Fibroblast of lung (primary cell): ENCODE results near the gene A3GALT2. TPM values are rescaled to one million over a fixed set of nuclear protein-coding genes. Genes with fewer than 3 reads are reported as not detected.

Source experiments
- DNase-seq, 2 donors: peaks; one replicate each; pipeline versions ENCODE4 v3.0.0 to v3.0.0-alpha.2; 2010; ENCODE audit warnings: low read depth in 2 of 2
- H2AFZ ChIP-seq: 2 replicates; pipeline ENCODE4 v1.5.1; 2012; ENCODE audit warnings: low read length, control low read depth, inconsistent platforms
- H3K27ac ChIP-seq: 2 replicates; pipeline ENCODE4 v1.5.1; 2011; ENCODE audit warnings: low read length, control low read depth; ENCODE audit not compliant: insufficient read depth
- H3K27me3 ChIP-seq: 2 replicates; pipeline ENCODE4 v1.5.1; 2011; ENCODE audit warnings: mild to moderate bottlenecking, low read length; ENCODE audit not compliant: control insufficient read depth, insufficient read depth
- H3K36me3 ChIP-seq: 2 replicates; pipeline ENCODE4 v1.5.1; 2011; ENCODE audit warnings: low read length; ENCODE audit not compliant: control insufficient read depth, insufficient read depth
- H3K4me1 ChIP-seq: 2 replicates; pipeline ENCODE4 v1.5.1; 2011; ENCODE audit warnings: low read length; ENCODE audit not compliant: control insufficient read depth, insufficient read depth; ENCODE audit errors: extremely low read depth
- H3K4me2 ChIP-seq: 2 replicates; pipeline ENCODE4 v1.5.1; 2011; ENCODE audit warnings: low read length, control low read depth; ENCODE audit not compliant: insufficient read depth; ENCODE audit errors: extremely low read depth
- H3K4me3 ChIP-seq, 4 experiments: fragments of 200-600 bp in 1 of 4; sonication (generic) in 1 of 4; replicated peaks in 1 of 4; 2 replicates each; pipeline ENCODE4 v1.5.1; 2011 to 2016; ENCODE audit warnings: low read length in 4 of 4, low read depth in 3 of 4, mild to moderate bottlenecking in 3 of 4, control low read depth in 2 of 4, inconsistent platforms in 1 of 4, mixed read lengths in 1 of 4; ENCODE audit not compliant: insufficient read depth in 1 of 4; ENCODE audit errors: control extremely low read depth in 1 of 4
- H3K79me2 ChIP-seq: 2 replicates; pipeline ENCODE4 v1.5.1; 2012; ENCODE audit warnings: mild to moderate bottlenecking, low read length, inconsistent platforms; ENCODE audit not compliant: control insufficient read depth, insufficient read depth
- H3K9ac ChIP-seq: 2 replicates; pipeline ENCODE4 v1.5.1; 2011; ENCODE audit warnings: mild to moderate bottlenecking, low read length, control low read depth; ENCODE audit not compliant: insufficient read depth
- H3K9me3 ChIP-seq: 2 replicates; pipeline ENCODE4 v1.5.1; 2012; ENCODE audit warnings: low read depth, low read length; ENCODE audit not compliant: control insufficient read depth, insufficient read depth
- H4K20me1 ChIP-seq: 2 replicates; pipeline ENCODE4 v1.5.1; 2011; ENCODE audit warnings: low read length; ENCODE audit not compliant: control insufficient read depth, insufficient read depth; ENCODE audit errors: extremely low read depth
- EZH2 ChIP-seq: IDR thresholded peaks from 2 replicates; pipeline ENCODE4 v1.5.1; 2012; ENCODE audit warnings: low read length, control low read depth, mild to moderate bottlenecking; ENCODE audit errors: missing control alignments
- polyA plus RNA-seq, 2 donors: library from polyadenylated mRNA; depleted of rRNA in 1 of 2; stranded (reverse) in 1 of 2; unstranded in 1 of 2; fragments of >200 nt; gene quantifications; 2 replicates each; pipeline ENCODE4 v1.2.1, GENCODE V29; 2011 to 2012; ENCODE audit warnings: missing spikeins in 1 of 2
- total RNA-seq: library from RNA; depleted of rRNA; stranded (reverse); fragments of >200 nt; gene quantifications from 2 replicates; pipeline ENCODE4 v1.2.1, GENCODE V29; 2014
- TF ChIP-seq, protein P1 (sequence below), 2 donors: IDR thresholded peaks in 1 of 2; conservative IDR thresholded peaks in 1 of 2; 1 replicate in 1 of 2; 2 replicates in 1 of 2; pipeline ENCODE4 v1.5.1; 2011 to 2012; ENCODE audit warnings: low read length in 2 of 2, control low read depth in 1 of 2, inconsistent platforms in 1 of 2, low read depth in 1 of 2, mild to moderate bottlenecking in 1 of 2

A3GALT2 gene
- total and polyA plus RNA-seq, 2 donors (not counting 1 experiment from before 2014, with no cell fraction given): not detected

DNA sequence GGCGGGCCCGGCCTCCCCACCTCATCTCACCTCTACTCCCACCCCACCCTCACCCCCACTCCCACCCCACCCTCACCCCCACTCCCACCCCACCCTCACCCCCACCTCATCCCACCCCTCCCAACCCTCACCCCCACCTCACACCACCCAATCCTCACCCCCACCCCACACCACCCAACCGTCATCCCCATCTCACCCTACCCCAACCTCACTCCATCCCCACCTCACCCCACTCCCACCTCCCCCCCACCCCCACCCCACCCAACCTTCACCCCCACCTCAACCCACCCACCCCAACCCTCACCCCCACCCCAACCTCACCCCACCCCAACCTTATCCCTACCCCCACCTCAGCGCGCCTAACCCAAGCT, 13.4 kb downstream of the A3GALT2 start:
- Histone ChIP-seq H3K27ac (no peak overlapping the region), H3K9ac (no peak overlapping the region), H3K9me3 (no peaks in the 10 kb centered on the region), H3K4me1 (no peaks in the 10 kb centered on the region), H3K36me3 (no peaks in the 10 kb centered on the region), H3K79me2 (no peaks in the 10 kb centered on the region), H3K4me2 (no peak overlapping the region), H4K20me1 (no peaks in the 10 kb centered on the region), H2AFZ (no peak overlapping the region), H3K27me3 (peaks cover 3% of the 10 kb centered on the region), H3K4me3 (no peak overlapping the region)
- no peak for DNase-seq
- TF ChIP-seq, protein P1, sequence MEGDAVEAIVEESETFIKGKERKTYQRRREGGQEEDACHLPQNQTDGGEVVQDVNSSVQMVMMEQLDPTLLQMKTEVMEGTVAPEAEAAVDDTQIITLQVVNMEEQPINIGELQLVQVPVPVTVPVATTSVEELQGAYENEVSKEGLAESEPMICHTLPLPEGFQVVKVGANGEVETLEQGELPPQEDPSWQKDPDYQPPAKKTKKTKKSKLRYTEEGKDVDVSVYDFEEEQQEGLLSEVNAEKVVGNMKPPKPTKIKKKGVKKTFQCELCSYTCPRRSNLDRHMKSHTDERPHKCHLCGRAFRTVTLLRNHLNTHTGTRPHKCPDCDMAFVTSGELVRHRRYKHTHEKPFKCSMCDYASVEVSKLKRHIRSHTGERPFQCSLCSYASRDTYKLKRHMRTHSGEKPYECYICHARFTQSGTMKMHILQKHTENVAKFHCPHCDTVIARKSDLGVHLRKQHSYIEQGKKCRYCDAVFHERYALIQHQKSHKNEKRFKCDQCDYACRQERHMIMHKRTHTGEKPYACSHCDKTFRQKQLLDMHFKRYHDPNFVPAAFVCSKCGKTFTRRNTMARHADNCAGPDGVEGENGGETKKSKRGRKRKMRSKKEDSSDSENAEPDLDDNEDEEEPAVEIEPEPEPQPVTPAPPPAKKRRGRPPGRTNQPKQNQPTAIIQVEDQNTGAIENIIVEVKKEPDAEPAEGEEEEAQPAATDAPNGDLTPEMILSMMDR (conservative IDR thresholded peaks at IDR 0.05 in 1 of 2, IDR thresholded peaks at IDR 0.05 in 1 of 2; ENCODE audit: low read depth in 1 of 2, low read length in 2 of 2): no peak

DNA sequence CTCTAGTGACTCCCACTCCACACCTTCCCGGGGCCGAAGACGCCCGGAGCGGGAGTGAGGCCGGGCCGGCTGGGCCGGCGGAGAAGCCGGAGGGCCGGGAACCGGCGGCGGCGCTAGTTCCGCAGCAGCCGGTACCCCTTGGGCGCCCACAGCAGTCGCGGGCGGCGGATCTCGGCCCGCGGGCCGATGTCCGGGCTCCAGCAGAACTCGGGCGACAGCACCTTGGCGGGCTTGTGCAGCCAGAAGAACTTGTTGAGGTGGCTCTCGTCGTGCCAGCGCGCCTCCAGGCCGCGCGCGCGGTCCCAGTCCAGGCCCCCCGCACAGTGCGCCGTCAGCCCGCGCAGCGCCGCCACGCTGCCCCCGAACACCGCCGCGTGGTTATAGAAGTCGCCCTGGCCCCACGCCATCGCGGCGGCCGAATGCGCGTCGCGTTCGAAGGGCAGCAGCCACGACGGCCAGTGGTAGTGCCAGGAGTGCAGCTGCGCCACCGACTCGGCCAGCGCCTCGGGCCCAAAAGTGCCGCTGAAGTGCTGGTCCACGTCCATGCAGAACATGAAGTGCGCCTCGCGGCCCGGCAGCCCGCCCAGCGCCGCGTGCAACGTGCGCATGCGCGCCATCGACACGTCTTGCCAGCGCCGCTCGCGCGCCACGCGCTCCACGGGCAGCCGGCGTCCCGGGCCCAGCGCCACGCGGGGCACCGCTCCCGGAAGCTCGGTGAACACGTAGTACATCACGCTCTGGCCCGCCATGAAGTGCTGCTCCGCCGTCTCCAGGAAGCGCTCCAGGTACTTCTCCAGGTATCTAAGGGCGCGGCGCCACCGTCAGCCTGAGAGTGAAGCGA, 14.0 kb downstream of the A3GALT2 start:
- H2AFZ ChIP-seq: peak overlapping the region; percentile 49
- TF ChIP-seq EZH2: no peak
- TF ChIP-seq, protein P1 (conservative IDR thresholded peaks at IDR 0.05 in 1 of 2, IDR thresholded peaks at IDR 0.05 in 1 of 2; ENCODE audit: low read depth in 1 of 2, low read length in 2 of 2): no peak
- no peak overlapping the region for H3K27ac ChIP-seq
- H4K20me1 ChIP-seq: no peaks in the 10 kb centered on the region
- no peaks in the 10 kb centered on the region for H3K4me1 ChIP-seq
- no peaks in the 10 kb centered on the region for H3K9me3 ChIP-seq
- H3K9ac ChIP-seq: no peak overlapping the region
- peaks cover 3% of the 10 kb centered on the region for H3K27me3 ChIP-seq
- DNase-seq: peak in 1 of 2 donors; percentile 25
- H3K79me2 ChIP-seq: no peaks in the 10 kb centered on the region
- no peak overlapping the region for H3K4me3 ChIP-seq
- no peaks in the 10 kb centered on the region for H3K36me3 ChIP-seq
- peak overlapping the region; percentile 51 for H3K4me2 ChIP-seq

DNA sequence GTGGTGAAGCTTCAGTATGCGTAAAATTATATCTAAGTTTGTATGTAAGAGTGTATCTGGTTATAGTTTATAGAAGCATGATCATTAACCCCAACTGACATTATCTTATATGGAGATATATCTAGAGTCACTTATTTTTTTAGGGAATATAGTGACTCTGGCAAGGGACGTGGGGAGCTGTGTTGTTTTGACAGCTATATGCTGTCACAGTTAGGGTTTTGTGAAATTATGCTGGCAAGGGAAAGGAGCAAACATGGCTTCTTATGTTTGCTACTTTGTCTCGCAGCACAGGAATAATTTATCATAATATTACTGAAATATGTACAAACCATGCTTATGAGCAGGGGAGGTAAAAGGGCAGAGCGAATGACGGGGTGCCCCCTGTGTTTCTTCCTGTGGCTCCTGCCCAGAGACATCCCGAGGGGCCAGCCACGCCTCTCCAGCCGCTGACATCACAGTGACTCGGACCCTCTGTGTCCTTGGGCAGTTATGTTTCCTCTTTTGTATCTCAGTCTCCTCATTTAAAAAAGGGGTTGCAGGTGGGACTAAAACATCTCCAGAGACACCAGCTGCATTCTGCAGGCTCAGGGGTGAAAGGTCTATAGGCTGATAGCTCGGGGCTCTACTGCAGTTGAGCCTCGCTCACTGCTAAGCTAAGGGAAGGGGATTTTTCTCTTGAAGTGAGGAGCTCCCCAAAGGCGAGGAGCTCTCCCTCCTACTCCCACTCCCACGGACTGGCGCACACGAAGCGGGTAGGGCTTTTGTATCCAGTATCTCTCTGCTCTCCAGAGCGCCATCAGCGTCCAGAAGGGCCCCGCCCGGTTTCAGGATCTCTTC, 14.9 kb downstream of the A3GALT2 start:
- Histone ChIP-seq H4K20me1 (no peaks in the 10 kb centered on the region), H3K4me2 (no peak overlapping the region), H3K9me3 (no peaks in the 10 kb centered on the region), H3K79me2 (no peaks in the 10 kb centered on the region), H3K9ac (no peak overlapping the region), H2AFZ (no peak overlapping the region), H3K27me3 (no peaks in the 10 kb centered on the region), H3K4me1 (peaks cover 1% of the 10 kb centered on the region), H3K36me3 (no peaks in the 10 kb centered on the region), H3K4me3 (no peak overlapping the region), H3K27ac (no peak overlapping the region)
- TF ChIP-seq EZH2: no peak
- TF ChIP-seq, protein P1 (conservative IDR thresholded peaks at IDR 0.05 in 1 of 2, IDR thresholded peaks at IDR 0.05 in 1 of 2; ENCODE audit: low read depth in 1 of 2, low read length in 2 of 2): no peak
- no peak for DNase-seq
